Measurements from ENCODE around the gene CPNE1. TPM values are rescaled to one million over a fixed set of nuclear protein-coding genes. Genes with fewer than 3 reads are reported as not detected.

The CPNE1 gene
- total RNA-seq, 1 donor from 2014 or later: 164 TPM

- peaks cover 38% of the 10 kb centered on the region for H3K36me3 Mint-ChIP-seq (ENCODE audit: unreplicated experiment)
- DNase-seq (ENCODE audit: extremely low spot score, unreplicated experiment): peak; percentile 66
- H3K4me1 Mint-ChIP-seq (ENCODE audit: unreplicated experiment): no peaks in the 10 kb centered on the region
- H3K27me3 Mint-ChIP-seq (ENCODE audit: unreplicated experiment): no peaks in the 10 kb centered on the region
- no peak overlapping the region for H3K4me3 Mint-ChIP-seq (ENCODE audit: unreplicated experiment)
- H3K9me3 Mint-ChIP-seq (ENCODE audit: unreplicated experiment): no peaks in the 10 kb centered on the region
- TF ChIP-seq, protein P1, sequence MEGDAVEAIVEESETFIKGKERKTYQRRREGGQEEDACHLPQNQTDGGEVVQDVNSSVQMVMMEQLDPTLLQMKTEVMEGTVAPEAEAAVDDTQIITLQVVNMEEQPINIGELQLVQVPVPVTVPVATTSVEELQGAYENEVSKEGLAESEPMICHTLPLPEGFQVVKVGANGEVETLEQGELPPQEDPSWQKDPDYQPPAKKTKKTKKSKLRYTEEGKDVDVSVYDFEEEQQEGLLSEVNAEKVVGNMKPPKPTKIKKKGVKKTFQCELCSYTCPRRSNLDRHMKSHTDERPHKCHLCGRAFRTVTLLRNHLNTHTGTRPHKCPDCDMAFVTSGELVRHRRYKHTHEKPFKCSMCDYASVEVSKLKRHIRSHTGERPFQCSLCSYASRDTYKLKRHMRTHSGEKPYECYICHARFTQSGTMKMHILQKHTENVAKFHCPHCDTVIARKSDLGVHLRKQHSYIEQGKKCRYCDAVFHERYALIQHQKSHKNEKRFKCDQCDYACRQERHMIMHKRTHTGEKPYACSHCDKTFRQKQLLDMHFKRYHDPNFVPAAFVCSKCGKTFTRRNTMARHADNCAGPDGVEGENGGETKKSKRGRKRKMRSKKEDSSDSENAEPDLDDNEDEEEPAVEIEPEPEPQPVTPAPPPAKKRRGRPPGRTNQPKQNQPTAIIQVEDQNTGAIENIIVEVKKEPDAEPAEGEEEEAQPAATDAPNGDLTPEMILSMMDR (IDR thresholded peaks at IDR 0.05): no peak
- H3K27ac Mint-ChIP-seq (ENCODE audit: unreplicated experiment): no peak overlapping the region
Observed at GRCh38 chr20:35627121-35627520, 37.6 kb downstream of the CPNE1 start.

- H3K27me3 Mint-ChIP-seq (ENCODE audit: unreplicated experiment): no peaks in the 10 kb centered on the region
- H3K4me1 Mint-ChIP-seq (ENCODE audit: unreplicated experiment): no peaks in the 10 kb centered on the region
Observed at GRCh38 chr20:35626386-35627001, 38.2 kb downstream of the CPNE1 start.

DNA sequence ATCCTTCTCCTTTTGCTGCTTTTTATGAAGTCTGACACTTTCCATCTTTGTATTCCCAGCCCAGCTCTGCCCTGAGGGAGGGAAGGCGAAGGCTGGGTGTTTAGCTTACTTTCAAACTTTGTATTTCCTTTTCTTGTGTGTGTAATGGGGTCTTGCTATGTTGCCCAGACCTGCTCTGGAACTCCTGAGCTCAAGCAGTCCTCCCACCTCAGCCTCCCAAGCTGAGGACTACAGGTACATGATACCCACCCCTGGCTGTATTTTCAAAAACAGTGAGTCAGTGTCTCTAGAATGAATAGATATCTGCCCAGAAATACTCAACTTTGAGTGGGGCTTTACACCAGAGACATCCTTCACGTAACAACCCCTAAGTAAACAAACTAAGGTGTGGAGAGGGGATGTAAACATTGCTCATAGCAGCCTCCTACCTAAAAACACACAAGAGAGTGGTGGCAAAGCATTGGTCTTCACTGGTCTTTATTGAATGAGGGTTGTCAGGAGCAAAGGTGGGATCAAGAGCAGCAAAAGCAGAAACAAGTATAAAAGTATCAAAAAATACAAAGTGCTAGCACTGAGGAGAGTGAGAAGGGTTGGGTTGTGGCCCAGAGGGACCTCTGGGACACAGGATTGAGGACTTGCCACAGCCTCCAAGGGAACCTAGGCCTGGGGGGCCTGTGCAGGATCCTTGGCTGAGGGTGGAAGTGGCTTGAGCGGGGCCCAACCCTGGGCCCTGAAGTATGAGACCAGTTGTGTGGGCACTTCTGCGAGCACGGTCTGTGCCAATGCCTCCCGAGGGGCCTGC lies 38.9 kb downstream of the CPNE1 start:
- no peak overlapping the region for H3K4me3 Mint-ChIP-seq (ENCODE audit: unreplicated experiment)
- peaks cover 38% of the 10 kb centered on the region for H3K36me3 Mint-ChIP-seq (ENCODE audit: unreplicated experiment)
- H3K9me3 Mint-ChIP-seq (ENCODE audit: unreplicated experiment): no peaks in the 10 kb centered on the region
- peak; percentile 62 for DNase-seq (ENCODE audit: extremely low spot score, unreplicated experiment)
- no peak overlapping the region for H3K27ac Mint-ChIP-seq (ENCODE audit: unreplicated experiment)
- TF ChIP-seq, protein P1 (IDR thresholded peaks at IDR 0.05): no peak
- H3K4me1 Mint-ChIP-seq (ENCODE audit: unreplicated experiment): no peaks in the 10 kb centered on the region
- no peaks in the 10 kb centered on the region for H3K27me3 Mint-ChIP-seq (ENCODE audit: unreplicated experiment)

More at GRCh38 chr20:35626386-35627001, 38.2 kb downstream of the CPNE1 start:
- TF ChIP-seq, protein P1 (IDR thresholded peaks at IDR 0.05): no peak
- Mint-ChIP-seq H3K36me3 (ENCODE audit: unreplicated experiment) (peaks cover 37% of the 10 kb centered on the region), H3K27ac (ENCODE audit: unreplicated experiment) (no peak overlapping the region), H3K4me3 (ENCODE audit: unreplicated experiment) (no peak overlapping the region), H3K9me3 (ENCODE audit: unreplicated experiment) (no peaks in the 10 kb centered on the region)
- DNase-seq (ENCODE audit: extremely low spot score, unreplicated experiment): peak; percentile 73

GRCh38 chr20:35621560-35621946 lies 43.1 kb downstream of the CPNE1 start:
- H3K27me3 Mint-ChIP-seq (ENCODE audit: unreplicated experiment): no peaks in the 10 kb centered on the region
- H3K4me3 Mint-ChIP-seq (ENCODE audit: unreplicated experiment): no peak overlapping the region
- H3K9me3 Mint-ChIP-seq (ENCODE audit: unreplicated experiment): no peaks in the 10 kb centered on the region
- peaks cover 16% of the 10 kb centered on the region for H3K36me3 Mint-ChIP-seq (ENCODE audit: unreplicated experiment)
- no peak for DNase-seq (ENCODE audit: extremely low spot score, unreplicated experiment)
- H3K4me1 Mint-ChIP-seq (ENCODE audit: unreplicated experiment): peaks cover 28% of the 10 kb centered on the region
- H3K27ac Mint-ChIP-seq (ENCODE audit: unreplicated experiment): no peak overlapping the region
- TF ChIP-seq, protein P1 (IDR thresholded peaks at IDR 0.05): no peak

DNA sequence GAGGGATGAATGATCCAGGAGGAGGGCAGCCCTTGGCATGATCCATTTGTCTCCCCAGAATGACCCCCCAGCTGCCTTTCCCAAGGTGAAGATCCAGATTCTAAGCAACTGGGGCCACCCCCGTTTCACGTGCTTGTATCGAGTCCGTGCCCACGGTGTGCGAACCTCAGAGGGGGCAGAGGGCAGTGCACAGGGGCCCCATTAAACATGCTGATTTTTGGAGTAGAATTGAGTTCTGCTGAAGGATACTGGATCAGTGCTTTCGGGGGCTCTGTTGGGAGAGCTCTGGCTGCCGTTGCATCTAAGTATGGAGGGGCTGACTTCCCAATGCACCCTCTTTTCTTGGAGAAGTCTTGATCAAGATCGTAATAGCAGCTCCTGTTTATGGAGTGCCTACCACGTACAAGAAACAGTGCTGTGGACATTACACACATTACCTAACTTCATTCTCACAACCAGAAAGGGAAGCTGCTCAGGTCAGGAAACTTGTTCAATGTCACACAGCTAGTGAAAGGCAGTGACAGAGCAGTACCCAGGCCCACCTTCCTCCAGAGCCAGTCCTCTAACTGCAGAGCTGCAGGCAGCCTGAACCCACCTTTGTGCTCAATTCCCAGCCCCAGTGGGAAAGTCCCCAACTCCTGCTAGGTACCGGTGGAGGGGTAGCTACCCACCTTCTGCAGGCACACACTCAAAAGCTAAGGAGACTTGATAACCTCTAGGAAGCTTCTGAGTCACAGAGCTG lies 43.7 kb downstream of the CPNE1 start:
- no peaks in the 10 kb centered on the region for H3K27me3 Mint-ChIP-seq (ENCODE audit: unreplicated experiment)
- H3K36me3 Mint-ChIP-seq (ENCODE audit: unreplicated experiment): peaks cover 12% of the 10 kb centered on the region
- TF ChIP-seq, protein P1 (IDR thresholded peaks at IDR 0.05): no peak
- H3K4me3 Mint-ChIP-seq (ENCODE audit: unreplicated experiment): no peak overlapping the region
- H3K9me3 Mint-ChIP-seq (ENCODE audit: unreplicated experiment): no peaks in the 10 kb centered on the region
- DNase-seq (ENCODE audit: extremely low spot score, unreplicated experiment): no peak
- peaks cover 31% of the 10 kb centered on the region for H3K4me1 Mint-ChIP-seq (ENCODE audit: unreplicated experiment)
- no peak overlapping the region for H3K27ac Mint-ChIP-seq (ENCODE audit: unreplicated experiment)
